Forelimb muscle (tissue), 1 donor: Measurements from ENCODE around the gene INPP4A. TPM values are rescaled to one million over a fixed set of nuclear protein-coding genes. Genes with fewer than 3 reads are reported as not detected.
"Not testable (repeated sequence)": the region's sequence is repeated elsewhere in the genome, so short reads cannot be mapped to it uniquely, and the experiment has no call there.

ENCODE experiments used
- DNase-seq: peaks from one replicate; pipeline ENCODE4 v3.0.0-alpha.2; 2013; ENCODE audit warnings: low read depth
- polyA plus RNA-seq: library from polyadenylated mRNA; unstranded; fragments of 120-200 nt; gene quantifications from one replicate; pipeline ENCODE4 v1.2.1, GENCODE V29; 2013; ENCODE audit not compliant: insufficient read length

Gene INPP4A
- polyA plus RNA-seq, 1 donor, result 11.1 TPM

GRCh38 chr2:98585386-98585785 lies 140.7 kb downstream of the INPP4A start:
- no peak for DNase-seq

GRCh38 chr2:98586551-98587140 lies 142.0 kb downstream of the INPP4A start:
- no peak for DNase-seq

- no peak for DNase-seq
Observed at GRCh38 chr2:98588880-98589431, 144.3 kb downstream of the INPP4A start.

DNA sequence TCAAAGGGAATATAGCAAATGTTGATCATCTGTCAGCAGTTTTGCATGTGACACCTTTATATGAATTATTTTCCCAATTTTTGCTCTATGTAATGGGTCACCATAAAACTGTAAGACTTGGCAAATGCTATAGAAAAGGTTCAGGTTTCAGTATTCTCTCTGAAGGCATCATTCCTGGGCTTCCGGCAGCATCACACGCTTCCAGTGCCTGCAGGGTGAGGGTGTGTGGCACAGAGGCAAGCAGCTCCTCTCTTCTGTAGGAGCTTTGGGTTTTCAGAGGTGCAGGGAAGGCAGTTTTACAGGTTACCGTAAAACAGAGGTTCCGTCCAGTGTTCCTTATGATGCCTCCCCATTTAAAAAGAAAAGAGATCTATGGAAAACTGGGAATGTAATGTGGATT lies 144.8 kb downstream of the INPP4A start:
- no peak for DNase-seq

GRCh38 chr2:98592565-98592964 lies 147.9 kb downstream of the INPP4A start:
- no peak for DNase-seq

DNA sequence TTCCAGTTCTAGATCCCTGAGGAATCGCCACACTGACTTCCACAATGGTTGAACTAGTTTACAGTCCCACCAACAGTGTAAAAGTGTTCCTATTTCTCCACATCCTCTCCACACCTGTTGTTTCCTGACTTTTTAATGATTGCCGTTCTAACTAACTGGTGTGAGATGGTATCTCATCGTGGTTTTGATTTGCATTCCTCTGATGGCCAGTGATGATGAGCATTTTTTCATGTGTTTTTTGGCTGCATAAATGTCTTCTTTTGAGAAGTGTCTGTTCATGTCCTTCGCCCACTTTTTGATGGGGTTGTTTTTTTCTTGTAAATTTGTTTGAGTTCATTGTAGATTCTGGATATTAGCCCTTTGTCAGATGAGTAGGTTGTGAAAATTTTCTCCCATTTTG lies 150.0 kb downstream of the INPP4A start:
- not testable (repeated sequence) for DNase-seq

DNA sequence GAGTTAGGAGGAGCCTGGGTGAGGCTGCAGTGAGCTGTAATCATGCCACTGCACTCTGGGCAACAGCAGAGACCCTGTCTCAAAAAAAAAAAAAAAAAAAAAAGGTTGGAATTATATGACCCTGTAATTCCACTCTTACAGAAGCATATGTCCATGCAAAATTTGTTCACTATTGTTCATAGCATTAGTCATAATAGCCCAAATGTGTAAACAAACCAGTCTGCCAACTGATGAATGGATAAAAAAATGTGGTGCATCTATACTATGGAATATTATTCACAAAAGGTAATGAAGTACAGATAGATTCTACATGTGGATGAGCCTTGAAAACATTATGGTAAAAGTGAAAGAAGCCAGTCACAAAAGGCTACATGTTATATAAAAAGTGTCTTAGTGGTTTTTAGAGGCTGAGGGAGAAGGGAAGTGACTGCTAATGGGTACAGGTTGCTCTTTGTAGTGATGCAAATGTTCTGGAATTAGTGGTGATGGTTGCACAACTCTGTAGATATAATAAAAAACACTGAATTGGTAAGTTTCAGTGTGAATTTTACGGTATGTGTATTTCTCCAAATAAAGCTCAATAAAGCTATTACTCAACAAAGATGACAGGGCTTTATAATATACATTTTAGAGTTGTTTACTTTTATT lies 154.2 kb downstream of the INPP4A start:
- no peak for DNase-seq

- DNase-seq, result no peak
Observed at GRCh38 chr2:98601532-98602132, 157.0 kb downstream of the INPP4A start.

GRCh38 chr2:98604547-98604946 lies 159.9 kb downstream of the INPP4A start:
- no peak for DNase-seq

GRCh38 chr2:98605076-98605475 lies 160.4 kb downstream of the INPP4A start:
- DNase-seq, result no peak

DNA sequence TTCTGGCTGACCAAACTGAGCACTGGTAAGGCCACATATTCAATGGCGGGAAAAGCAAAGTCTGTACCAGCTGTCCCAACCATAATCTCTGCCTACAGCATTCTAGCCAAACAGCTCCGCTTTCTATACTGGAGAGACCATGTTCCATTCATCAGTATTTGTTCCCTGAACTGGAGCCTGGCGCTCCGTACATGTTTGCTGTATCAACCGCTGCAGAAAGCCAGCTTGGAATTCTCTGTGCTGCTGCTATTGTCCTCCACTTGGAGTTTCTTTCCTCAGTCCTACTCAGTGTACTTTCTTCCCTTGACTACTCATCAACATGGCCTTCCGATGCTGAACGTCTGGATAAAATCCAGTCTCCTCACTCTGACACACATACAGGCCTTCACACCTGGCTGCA lies 161.8 kb downstream of the INPP4A start:
- no peak for DNase-seq

DNA sequence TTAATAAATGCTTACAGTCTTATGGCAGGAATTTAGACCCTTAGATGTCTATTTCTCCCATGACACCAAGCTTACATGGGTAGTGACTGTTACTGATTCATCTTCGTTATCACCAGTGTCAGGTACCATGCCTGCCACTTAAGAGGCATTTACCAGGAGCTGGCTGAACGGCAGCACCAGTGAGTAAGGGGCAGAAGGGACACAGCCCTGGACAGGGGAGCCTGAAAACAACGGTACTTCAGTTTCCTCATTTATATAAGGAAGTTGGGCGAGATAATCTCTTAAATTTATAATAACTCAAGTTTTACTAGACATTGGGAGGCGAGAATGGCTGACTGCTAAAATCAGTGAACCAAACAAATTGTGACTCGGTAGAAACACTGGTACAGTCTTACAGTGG lies 162.4 kb downstream of the INPP4A start:
- no peak for DNase-seq

- DNase-seq, result peak; percentile 1
Observed at GRCh38 chr2:98607741-98608115, 163.1 kb downstream of the INPP4A start.

- peak; percentile 63 for DNase-seq
Observed at GRCh38 chr2:98608116-98608961, 163.7 kb downstream of the INPP4A start, which contains the start of the genes COA5 and UNC50. COA5 (minus strand) TSS chr2:98608512; CDS start chr2:98608405, 107 bp downstream. UNC50 (plus strand) TSS chr2:98608589; CDS start chr2:98609760, 1,171 bp downstream.

DNA sequence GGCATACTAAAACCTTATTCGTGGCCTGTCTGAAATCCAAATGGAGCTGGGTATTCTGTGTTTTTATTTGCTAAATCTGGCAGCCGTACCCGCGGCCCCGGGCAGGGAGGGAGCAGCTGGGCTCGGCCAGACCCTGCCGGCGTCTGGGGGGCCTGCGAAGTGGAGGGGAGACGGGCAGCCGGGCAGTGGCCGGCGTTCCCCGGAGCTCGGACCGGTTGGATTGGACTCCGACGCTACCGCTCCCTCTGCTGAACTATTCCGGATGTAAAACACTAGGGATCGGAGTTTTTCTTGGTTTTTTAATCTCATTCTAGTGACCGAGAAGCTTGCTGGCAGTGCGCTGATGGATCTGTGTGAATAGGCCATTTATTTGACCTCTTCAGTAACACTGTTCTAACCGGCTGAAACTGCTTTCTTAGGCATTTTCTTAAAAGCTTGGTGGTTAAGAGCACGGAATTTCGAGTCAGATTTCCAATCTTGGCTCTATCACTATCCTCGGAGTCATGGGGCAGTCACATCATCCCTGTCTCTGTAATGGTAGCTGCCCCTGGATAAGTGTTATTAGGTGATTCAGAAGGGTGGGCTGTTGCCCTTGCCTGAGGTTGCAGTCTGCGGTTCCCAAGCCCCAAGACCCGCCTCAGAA lies 164.4 kb downstream of the INPP4A start:
- peak; percentile 2 for DNase-seq

- no peak for DNase-seq
Observed at GRCh38 chr2:98614024-98614739, 169.5 kb downstream of the INPP4A start.

- DNase-seq, result no peak
Observed at GRCh38 chr2:98615481-98615880, 170.8 kb downstream of the INPP4A start.

DNA sequence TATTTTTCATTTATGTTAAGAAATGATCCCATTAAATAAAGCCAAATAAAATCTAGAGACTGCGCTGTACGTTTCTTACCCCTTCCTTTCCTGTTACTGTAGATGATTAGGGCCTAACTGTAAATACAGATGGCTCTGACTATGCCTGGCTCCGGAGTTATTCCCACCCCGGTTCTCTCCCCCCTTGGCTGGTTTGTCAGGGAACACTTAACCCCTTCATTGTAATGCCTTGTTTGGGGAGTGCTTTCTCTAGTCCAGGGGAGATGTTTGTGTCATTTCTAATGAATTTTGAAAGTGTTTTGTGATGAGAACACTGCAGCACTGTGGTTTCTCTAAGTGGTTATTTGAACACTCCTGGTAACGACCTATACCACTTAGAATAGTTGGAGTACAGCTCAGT lies 172.5 kb downstream of the INPP4A start:
- DNase-seq, result no peak

DNA sequence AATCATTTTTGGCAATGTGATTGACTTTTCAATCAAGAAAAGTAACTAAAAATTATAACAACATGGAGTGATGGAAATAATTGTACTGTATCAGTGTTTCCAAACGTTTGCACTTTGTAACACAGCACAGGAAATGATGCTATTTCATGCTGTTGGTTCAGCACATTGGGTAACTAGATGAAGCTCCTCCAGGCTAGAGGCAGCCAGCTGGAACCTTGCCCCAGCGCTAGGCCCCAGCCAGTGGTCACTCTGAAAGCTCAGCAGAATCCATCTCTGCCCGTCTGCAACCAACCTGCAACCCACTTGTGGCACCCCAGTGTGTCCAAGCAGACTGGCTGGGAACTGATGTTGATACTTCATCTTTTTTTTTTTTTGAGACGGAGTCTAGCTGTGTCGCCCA lies 179.0 kb downstream of the INPP4A start:
- no peak for DNase-seq

DNA sequence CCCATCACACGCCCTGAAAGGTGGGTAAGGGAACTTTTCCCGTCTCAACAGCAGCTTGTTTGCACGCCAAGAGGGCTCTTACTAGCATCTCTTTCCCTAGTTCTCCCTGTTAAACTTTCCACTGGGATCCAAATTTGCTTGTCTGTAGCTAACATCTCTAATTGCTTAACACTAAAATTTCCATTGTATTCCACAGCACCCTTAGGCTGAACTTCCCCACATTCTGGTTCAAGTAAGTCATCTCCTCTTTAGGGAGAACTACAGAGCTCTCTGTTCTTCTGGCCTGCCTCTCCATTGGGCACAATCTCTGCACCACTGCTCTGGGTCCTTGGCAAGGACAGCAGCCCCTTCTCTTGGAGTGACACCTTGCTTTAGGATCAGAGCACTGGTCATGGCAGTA lies 187.7 kb downstream of the INPP4A start:
- DNase-seq, result no peak
